ENCODE results near the gene WDR37.

GRCh38 chr10:1100691-1101368, 44.6 kb downstream of the WDR37 start:
- TF ChIP-seq ZNF263 (CRISPR knock-in tag; IDR thresholded peaks at IDR 0.05; ENCODE audit: low read depth) (no peak), ATF1 (CRISPR knock-in tag; IDR thresholded peaks at IDR 0.05) (no peak), CTCF (IDR thresholded peaks at IDR 0.05) (no peak), JUN (CRISPR knock-in tag; IDR thresholded peaks at IDR 0.05) (no peak), SOX15 (CRISPR knock-in tag; IDR thresholded peaks at IDR 0.05) (no peak), SMAD4 (CRISPR knock-in tag; IDR thresholded peaks at IDR 0.05) (no peak), TEAD4 (CRISPR knock-in tag; IDR thresholded peaks at IDR 0.05) (no peak), CREB1 (CRISPR knock-in tag; IDR thresholded peaks at IDR 0.05) (no peak), MYBL2 (CRISPR knock-in tag; IDR thresholded peaks at IDR 0.05) (no peak), ESRRA (CRISPR knock-in tag; IDR thresholded peaks at IDR 0.05; ENCODE audit: borderline replicate concordance) (no peak)

All from WTC11 (cell line).